Prostate gland (tissue), 2 donors: ENCODE measurements around the gene DTL. TPM values are rescaled to one million over a fixed set of nuclear protein-coding genes. Genes with fewer than 3 reads are reported as not detected.
"Not testable (repeated sequence)": the region's sequence is repeated elsewhere in the genome, so short reads cannot be mapped to it uniquely, and the experiment has no call there.

Experiments used
- DNase-seq: peaks from one replicate; pipeline ENCODE4 v3.0.0-alpha.2; 2019; ENCODE audit warnings: low spot score
- H3K27ac ChIP-seq, 2 donors: fragments of 200-600 bp; sonication (generic); 2 replicates each; pipeline ENCODE4 v1.5.1; 2017 to 2019
- H3K27me3 ChIP-seq: fragments of 200-600 bp; sonication (generic); replicated peaks from 2 replicates; pipeline ENCODE4 v1.5.1; 2019; ENCODE audit not compliant: insufficient read depth
- H3K36me3 ChIP-seq, 2 donors: fragments of 200-600 bp; sonication (generic); 1 replicate in 1 of 2; 2 replicates in 1 of 2; pipeline versions ENCODE4 v1.5.1 to v1.8.1; 2017 to 2019
- H3K4me1 ChIP-seq: fragments of 200-600 bp; sonication (generic); replicated peaks from 2 replicates; pipeline ENCODE4 v1.5.1; 2019
- H3K4me3 ChIP-seq, 2 donors: fragments of 200-600 bp; sonication (generic); 2 replicates each; pipeline ENCODE4 v1.5.1; 2017 to 2019
- H3K9me3 ChIP-seq: fragments of 200-600 bp; sonication (generic); 2 replicates; pipeline ENCODE4 v1.5.1; 2017
- POLR2A ChIP-seq: fragments of 450-650 bp; IDR thresholded peaks from one replicate; pipeline ENCODE4 v1.6.1; 2016; ENCODE audit warnings: antibody characterized with exemption, mild to moderate bottlenecking
- POLR2AphosphoS5 ChIP-seq: sonication (generic); formaldehyde crosslinking; IDR thresholded peaks from one replicate; pipeline ENCODE4 v1.6.1; 2017; ENCODE audit warnings: antibody characterized with exemption
- WGBS: methylation state at CpG from one replicate; pipeline ENCODE4 v1.1.5; 2018; 5-methylcytosine and 5-hydroxymethylcytosine counted together
- intact Hi-C: fragments of 100-400 bp; cut with DNase I; formaldehyde crosslinking; loops from one replicate; pipeline ENCODE4 v1.14.2; 2022
- total RNA-seq, 2 donors: library from RNA; depleted of rRNA; stranded (reverse); fragments of >200 nt; gene quantifications; one replicate each; pipeline ENCODE4 v1.1.0, GENCODE V29; 2016
- TF ChIP-seq, protein P1 (sequence below), 4 experiments: fragments of 200-600 bp in 2 of 4; fragments of 450-650 bp in 2 of 4; sonication (generic) in 2 of 4; IDR thresholded peaks; 1 replicate in 3 of 4; 2 replicates in 1 of 4; pipeline ENCODE4 v1.5.1; 2016 to 2019; ENCODE audit warnings: antibody characterized with exemption in 4 of 4, mild to moderate bottlenecking in 2 of 4, moderate library complexity in 2 of 4

Gene DTL
- total RNA-seq, 2 donors from 2014 or later, result 1.5 to 7.1 TPM

GRCh38 chr1:212012034-212012740 lies 23.4 kb upstream of the DTL start:
- TF ChIP-seq, protein P1, sequence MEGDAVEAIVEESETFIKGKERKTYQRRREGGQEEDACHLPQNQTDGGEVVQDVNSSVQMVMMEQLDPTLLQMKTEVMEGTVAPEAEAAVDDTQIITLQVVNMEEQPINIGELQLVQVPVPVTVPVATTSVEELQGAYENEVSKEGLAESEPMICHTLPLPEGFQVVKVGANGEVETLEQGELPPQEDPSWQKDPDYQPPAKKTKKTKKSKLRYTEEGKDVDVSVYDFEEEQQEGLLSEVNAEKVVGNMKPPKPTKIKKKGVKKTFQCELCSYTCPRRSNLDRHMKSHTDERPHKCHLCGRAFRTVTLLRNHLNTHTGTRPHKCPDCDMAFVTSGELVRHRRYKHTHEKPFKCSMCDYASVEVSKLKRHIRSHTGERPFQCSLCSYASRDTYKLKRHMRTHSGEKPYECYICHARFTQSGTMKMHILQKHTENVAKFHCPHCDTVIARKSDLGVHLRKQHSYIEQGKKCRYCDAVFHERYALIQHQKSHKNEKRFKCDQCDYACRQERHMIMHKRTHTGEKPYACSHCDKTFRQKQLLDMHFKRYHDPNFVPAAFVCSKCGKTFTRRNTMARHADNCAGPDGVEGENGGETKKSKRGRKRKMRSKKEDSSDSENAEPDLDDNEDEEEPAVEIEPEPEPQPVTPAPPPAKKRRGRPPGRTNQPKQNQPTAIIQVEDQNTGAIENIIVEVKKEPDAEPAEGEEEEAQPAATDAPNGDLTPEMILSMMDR (IDR thresholded peaks at IDR 0.05), result peak; percentile 64 to 85 (median 74)
- TF ChIP-seq POLR2AphosphoS5, result peak; percentile 7
- TF ChIP-seq POLR2A, result no peak
- H3K4me1 ChIP-seq, result peaks cover 4% of the 10 kb centered on the region
- no peak overlapping the region for H3K27ac ChIP-seq
- peak; percentile 55 for DNase-seq
- H3K9me3 ChIP-seq, result no peaks in the 10 kb centered on the region
- intact Hi-C loops, result no loop called here
- 58% methylated on average over 7 of the region's 7 CpGs for WGBS
- H3K27me3 ChIP-seq, result no peaks in the 10 kb centered on the region
- H3K36me3 ChIP-seq, result no peaks in the 10 kb centered on the region
- no peak overlapping the region for H3K4me3 ChIP-seq

DNA sequence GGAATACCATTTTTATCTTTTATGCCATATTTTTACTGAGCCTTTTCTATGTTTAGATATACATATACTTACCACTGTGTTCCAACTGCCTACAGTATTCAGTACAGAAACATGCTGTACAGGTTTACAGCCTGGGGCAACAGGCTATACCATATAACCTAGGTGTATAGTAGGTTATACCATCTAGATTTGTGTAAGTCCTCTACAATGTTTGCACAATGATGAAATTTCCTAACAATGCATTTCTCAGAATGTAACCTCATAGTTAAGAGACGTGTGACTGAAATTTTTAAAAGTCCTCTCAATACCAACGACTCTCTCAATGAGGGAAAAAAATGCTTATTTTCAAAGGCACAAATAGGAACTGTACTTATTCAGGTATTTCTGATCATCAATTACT lies 21.9 kb upstream of the DTL start:
- H3K4me1 ChIP-seq, result peaks cover 4% of the 10 kb centered on the region
- no peak for DNase-seq
- TF ChIP-seq, protein P1 (IDR thresholded peaks at IDR 0.05), result no peak
- no peak for TF ChIP-seq POLR2A
- no peak for TF ChIP-seq POLR2AphosphoS5
- no peaks in the 10 kb centered on the region for H3K9me3 ChIP-seq
- intact Hi-C loops, result no loop called here
- H3K36me3 ChIP-seq, result no peaks in the 10 kb centered on the region
- H3K27ac ChIP-seq, result no peak overlapping the region
- H3K4me3 ChIP-seq, result no peak overlapping the region
- H3K27me3 ChIP-seq, result no peaks in the 10 kb centered on the region
- 83% methylated on average over 2 of the region's 2 CpGs for WGBS

DNA sequence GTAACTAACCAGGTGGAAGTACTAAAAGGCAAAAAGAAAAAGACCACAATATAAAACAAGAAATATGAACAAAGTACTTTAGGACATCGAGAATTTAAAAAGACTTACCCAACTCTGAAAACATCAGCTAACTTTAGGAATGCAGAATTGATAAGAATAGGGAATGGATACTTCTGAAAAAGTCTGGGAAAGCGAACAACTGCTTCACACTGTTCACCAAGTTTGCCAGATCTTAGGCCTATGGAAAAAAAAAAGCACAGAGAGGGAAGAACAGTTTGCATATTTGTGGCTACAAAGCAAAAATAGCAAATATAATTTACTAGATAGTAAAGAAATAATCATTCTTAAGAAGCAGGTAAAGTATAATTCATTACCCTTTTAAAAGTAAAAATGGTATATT lies 14.6 kb upstream of the DTL start:
- DNase-seq, result no peak
- 88% methylated on average over 2 of the region's 2 CpGs for WGBS
- TF ChIP-seq POLR2A (no peak), POLR2AphosphoS5 (no peak)
- TF ChIP-seq, protein P1 (IDR thresholded peaks at IDR 0.05), result no peak
- Histone ChIP-seq H3K36me3 (no peaks in the 10 kb centered on the region), H3K4me1 (peaks cover 4% of the 10 kb centered on the region), H3K27me3 (no peaks in the 10 kb centered on the region), H3K9me3 (no peaks in the 10 kb centered on the region), H3K4me3 (no peak overlapping the region), H3K27ac (no peak overlapping the region)
- intact Hi-C loops, result no loop called here

DNA sequence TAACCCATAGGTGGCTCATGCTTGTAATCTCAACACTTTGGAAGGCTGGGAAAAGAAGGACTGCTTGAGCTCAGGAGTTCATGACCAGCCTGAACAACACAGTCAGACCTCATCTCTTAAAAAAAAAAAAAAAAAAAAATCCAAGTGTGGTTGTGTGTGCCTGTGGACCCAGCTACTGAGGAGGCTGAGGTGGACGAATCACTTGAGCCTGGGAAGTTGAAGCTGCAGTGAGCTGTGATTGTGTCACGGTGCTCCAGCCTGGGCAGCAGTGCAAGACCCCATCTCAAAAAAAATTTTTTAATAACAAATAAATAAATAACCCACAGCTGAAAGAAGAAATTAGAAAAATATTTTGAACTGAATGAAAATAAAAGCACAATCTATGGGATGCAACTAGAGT lies 14.0 kb upstream of the DTL start:
- no peak for DNase-seq
- Histone ChIP-seq H3K27me3 (no peaks in the 10 kb centered on the region), H3K9me3 (no peaks in the 10 kb centered on the region), H3K27ac (no peak overlapping the region), H3K4me1 (peaks cover under 1% of the 10 kb centered on the region), H3K36me3 (no peaks in the 10 kb centered on the region), H3K4me3 (no peak overlapping the region)
- 94% methylated on average over 2 of the region's 2 CpGs for WGBS
- intact Hi-C loops, result no loop called here
- no peak for TF ChIP-seq POLR2AphosphoS5
- TF ChIP-seq POLR2A, result no peak
- TF ChIP-seq, protein P1 (IDR thresholded peaks at IDR 0.05), result no peak

- H3K4me1 ChIP-seq, DNase-seq: not testable (repeated sequence)
Observed at GRCh38 chr1:212022908-212023307, 12.6 kb upstream of the DTL start.

More at GRCh38 chr1:212022908-212023307, 12.6 kb upstream of the DTL start:
- H3K9me3 ChIP-seq, H3K27me3 ChIP-seq, intact Hi-C loops, H3K27ac ChIP-seq, H3K36me3 ChIP-seq, H3K4me3 ChIP-seq: not testable (repeated sequence)
